HG03378 (cell line): ENCODE results near the gene FOSL1.

Source experiments
- ATAC-seq: cut with Tn5 transposase; IDR thresholded peaks from one replicate; pipeline ENCODE4 v1.9.1; 2021; ENCODE audit warnings: mild to moderate bottlenecking, moderate library complexity; ENCODE audit not compliant: unreplicated experiment

FOSL1 gene

GRCh38 chr11:65920372-65920802, 20.2 kb upstream of the FOSL1 start:
- ATAC-seq: no peak

- ATAC-seq: peak; percentile 40
Measured at GRCh38 chr11:65919573-65920371, 19.6 kb upstream of the FOSL1 start.

GRCh38 chr11:65919141-65919572, 19.0 kb upstream of the FOSL1 start, which contains the start of gene DRAP1:
DRAP1 (plus strand) TSS chr11:65919426; CDS start chr11:65919502, 76 bp downstream.
- ATAC-seq: peak; percentile 65

GRCh38 chr11:65918211-65919140, 18.3 kb upstream of the FOSL1 start, which contains the start of gene C11orf68:
C11orf68 (minus strand) TSS chr11:65919062; CDS start chr11:65919031, 31 bp downstream.
- ATAC-seq: peak; percentile 24

GRCh38 chr11:65917434-65918210, 17.4 kb upstream of the FOSL1 start:
- no peak for ATAC-seq

GRCh38 chr11:65917077-65917433, 16.9 kb upstream of the FOSL1 start:
- ATAC-seq: no peak

GRCh38 chr11:65916391-65916790, 16.2 kb upstream of the FOSL1 start:
- no peak for ATAC-seq

GRCh38 chr11:65915821-65916251, 15.6 kb upstream of the FOSL1 start:
- ATAC-seq: no peak

- ATAC-seq: no peak
Measured at GRCh38 chr11:65915101-65915820, 15.1 kb upstream of the FOSL1 start.

- ATAC-seq: no peak
Measured at GRCh38 chr11:65912845-65913244, 12.7 kb upstream of the FOSL1 start.

- ATAC-seq: no peak
Measured at GRCh38 chr11:65911682-65912568, 11.7 kb upstream of the FOSL1 start.

- no peak for ATAC-seq
Measured at GRCh38 chr11:65907878-65908277, 7.7 kb upstream of the FOSL1 start.

- ATAC-seq: no peak
Measured at GRCh38 chr11:65906602-65907001, 6.4 kb upstream of the FOSL1 start.

GRCh38 chr11:65903715-65904114, 3.5 kb upstream of the FOSL1 start:
- ATAC-seq: no peak

GRCh38 chr11:65903068-65903481, 2.9 kb upstream of the FOSL1 start:
- ATAC-seq: no peak

GRCh38 chr11:65900899-65901180, 652 bp upstream of the FOSL1 start:
- ATAC-seq: no peak

- ATAC-seq: no peak
Measured at GRCh38 chr11:65899356-65900124, 648 bp downstream of the FOSL1 start.

GRCh38 chr11:65898656-65899355, 1.4 kb downstream of the FOSL1 start:
- no peak for ATAC-seq
